ENCODE data around the gene GLRB. TPM values are rescaled to one million over a fixed set of nuclear protein-coding genes. Genes with fewer than 3 reads are reported as not detected.

GLRB gene
- total RNA-seq, 6 experiments from 2014 or later, result 0.12 to 1.7 (median 0.36) TPM

DNA sequence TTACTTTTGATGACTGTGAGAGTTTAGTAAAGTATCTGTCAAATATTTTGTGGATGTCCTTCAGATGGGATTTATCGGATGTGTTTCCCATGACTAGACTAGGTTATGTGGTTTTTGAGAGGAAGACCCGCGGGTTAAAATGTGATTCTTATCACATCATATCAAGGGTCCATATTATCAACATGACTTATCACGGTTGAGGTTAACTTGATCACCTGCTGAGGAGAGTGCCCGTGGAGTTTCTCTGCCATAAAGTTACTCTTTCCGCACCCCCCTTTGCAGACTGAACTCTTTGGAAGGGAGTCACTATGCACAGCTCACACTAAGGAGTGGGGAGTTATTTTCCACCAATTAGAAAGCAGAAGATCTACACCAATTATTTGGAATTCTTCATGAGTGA is 38.7 kb downstream of the GLRB start:
- H3K27ac ChIP-seq, result no peak overlapping the region
- DNase-seq (no peak), ATAC-seq (no peak)
- TF ChIP-seq POLR2A (IDR thresholded peaks at IDR 0.05), result no peak
- TF ChIP-seq, protein P1, sequence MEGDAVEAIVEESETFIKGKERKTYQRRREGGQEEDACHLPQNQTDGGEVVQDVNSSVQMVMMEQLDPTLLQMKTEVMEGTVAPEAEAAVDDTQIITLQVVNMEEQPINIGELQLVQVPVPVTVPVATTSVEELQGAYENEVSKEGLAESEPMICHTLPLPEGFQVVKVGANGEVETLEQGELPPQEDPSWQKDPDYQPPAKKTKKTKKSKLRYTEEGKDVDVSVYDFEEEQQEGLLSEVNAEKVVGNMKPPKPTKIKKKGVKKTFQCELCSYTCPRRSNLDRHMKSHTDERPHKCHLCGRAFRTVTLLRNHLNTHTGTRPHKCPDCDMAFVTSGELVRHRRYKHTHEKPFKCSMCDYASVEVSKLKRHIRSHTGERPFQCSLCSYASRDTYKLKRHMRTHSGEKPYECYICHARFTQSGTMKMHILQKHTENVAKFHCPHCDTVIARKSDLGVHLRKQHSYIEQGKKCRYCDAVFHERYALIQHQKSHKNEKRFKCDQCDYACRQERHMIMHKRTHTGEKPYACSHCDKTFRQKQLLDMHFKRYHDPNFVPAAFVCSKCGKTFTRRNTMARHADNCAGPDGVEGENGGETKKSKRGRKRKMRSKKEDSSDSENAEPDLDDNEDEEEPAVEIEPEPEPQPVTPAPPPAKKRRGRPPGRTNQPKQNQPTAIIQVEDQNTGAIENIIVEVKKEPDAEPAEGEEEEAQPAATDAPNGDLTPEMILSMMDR (IDR thresholded peaks at IDR 0.05), result no peak
- WGBS (ENCODE audit: insufficient coverage, low coverage, low lambda C conversion rate, missing lambda C conversion rate), result 72% methylated on average over 6 of the region's 6 CpGs
- H3K4me1 ChIP-seq, result no peaks in the 10 kb centered on the region
- no peak overlapping the region for H3K4me3 ChIP-seq
- peaks cover 0 to 2% (median 0%) of the 10 kb centered on the region in 4 donors for H3K36me3 ChIP-seq
- no peaks in the 10 kb centered on the region for H3K27me3 ChIP-seq
- intact Hi-C loops (cut with DNase I), result no loop called here
- no peaks in the 10 kb centered on the region for H3K9me3 ChIP-seq

GRCh38 chr4:157115613-157116335 is 39.8 kb downstream of the GLRB start:
- DNase-seq (no peak), ATAC-seq (no peak)
- H3K4me1 ChIP-seq, result no peaks in the 10 kb centered on the region
- no peaks in the 10 kb centered on the region for H3K9me3 ChIP-seq
- 54% methylated on average over 3 of the region's 3 CpGs for WGBS (ENCODE audit: insufficient coverage, low coverage, low lambda C conversion rate, missing lambda C conversion rate)
- no peak overlapping the region for H3K27ac ChIP-seq
- no peaks in the 10 kb centered on the region for H3K36me3 ChIP-seq
- H3K4me3 ChIP-seq, result no peak overlapping the region
- H3K27me3 ChIP-seq, result no peaks in the 10 kb centered on the region
- intact Hi-C loops (cut with DNase I), result no loop called here
- TF ChIP-seq, protein P1 (IDR thresholded peaks at IDR 0.05), result no peak
- TF ChIP-seq POLR2A (IDR thresholded peaks at IDR 0.05), result no peak

DNA sequence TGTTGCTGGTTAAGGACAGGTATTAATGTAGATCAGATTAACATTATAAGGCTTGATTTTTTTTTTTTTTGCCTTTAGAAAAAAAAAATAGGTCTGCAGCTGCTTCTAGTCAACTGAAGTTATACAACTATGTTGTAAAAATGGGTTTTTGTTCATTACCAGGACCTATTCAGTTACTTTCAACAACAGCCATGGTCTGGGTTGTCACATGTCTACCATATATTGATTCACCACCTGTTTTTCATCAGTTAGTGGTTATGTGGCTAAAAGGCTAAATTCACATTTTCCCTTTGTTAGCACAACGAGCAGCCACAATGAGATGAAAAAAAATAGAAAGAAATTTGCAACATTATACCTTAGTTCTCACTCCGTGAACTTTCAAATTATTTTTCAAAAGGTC is 45.5 kb downstream of the GLRB start:
- H3K4me1 ChIP-seq, result no peaks in the 10 kb centered on the region
- intact Hi-C loops (cut with DNase I), result no loop called here
- DNase-seq (no peak), ATAC-seq (no peak)
- WGBS (ENCODE audit: insufficient coverage, low coverage, low lambda C conversion rate, missing lambda C conversion rate), result 70% methylated on average over 2 of the region's 2 CpGs
- no peaks in the 10 kb centered on the region for H3K9me3 ChIP-seq
- H3K27ac ChIP-seq, result no peak overlapping the region
- no peaks in the 10 kb centered on the region for H3K27me3 ChIP-seq
- H3K36me3 ChIP-seq, result no peaks in the 10 kb centered on the region
- H3K4me3 ChIP-seq, result no peak overlapping the region
- TF ChIP-seq, protein P1 (IDR thresholded peaks at IDR 0.05), result no peak
- TF ChIP-seq POLR2A (IDR thresholded peaks at IDR 0.05), result no peak

- no peaks in the 10 kb centered on the region for H3K9me3 ChIP-seq
- 82% methylated on average over 2 of the region's 2 CpGs for WGBS (ENCODE audit: insufficient coverage, low coverage, low lambda C conversion rate, missing lambda C conversion rate)
- no peak for TF ChIP-seq POLR2A (IDR thresholded peaks at IDR 0.05)
- TF ChIP-seq, protein P1 (IDR thresholded peaks at IDR 0.05), result no peak
- H3K4me1 ChIP-seq, result no peaks in the 10 kb centered on the region
- no peak overlapping the region for H3K4me3 ChIP-seq
- H3K27me3 ChIP-seq, result no peaks in the 10 kb centered on the region
- no peak for DNase-seq
- no peaks in the 10 kb centered on the region for H3K36me3 ChIP-seq
- ATAC-seq, result no peak
- no peak overlapping the region for H3K27ac ChIP-seq
- intact Hi-C loops (cut with DNase I), result no loop called here
Measured at GRCh38 chr4:157127571-157127970, 51.6 kb downstream of the GLRB start.
